ENCODE data around the gene LRRC52. TPM values are rescaled to one million over a fixed set of nuclear protein-coding genes. Genes with fewer than 3 reads are reported as not detected.

LRRC52 gene
- total and polyA plus RNA-seq, 9 of the 15 experiments (the other 6 are each of a cell fraction or from before 2014, with no cell fraction given): not detected

DNA sequence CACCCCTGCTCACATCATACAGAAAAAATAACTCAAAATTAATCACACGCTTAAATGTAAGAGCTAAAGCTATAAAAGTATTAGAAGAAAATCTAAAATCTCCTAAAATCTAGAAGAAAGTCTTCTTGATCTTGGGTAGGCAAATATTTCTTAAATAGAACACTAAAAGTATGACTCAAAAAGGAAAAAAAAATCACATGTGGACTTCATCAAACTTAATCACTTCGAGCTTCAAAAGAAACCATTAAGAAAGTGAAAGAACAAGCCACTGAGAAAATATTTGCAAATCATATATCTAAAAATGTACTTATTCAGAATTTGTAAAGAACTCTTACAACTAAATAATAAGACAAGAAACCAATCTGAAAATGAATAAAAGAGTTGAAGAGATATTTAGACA is 32.7 kb downstream of the LRRC52 start (continued):
- TF ChIP-seq, protein P1, sequence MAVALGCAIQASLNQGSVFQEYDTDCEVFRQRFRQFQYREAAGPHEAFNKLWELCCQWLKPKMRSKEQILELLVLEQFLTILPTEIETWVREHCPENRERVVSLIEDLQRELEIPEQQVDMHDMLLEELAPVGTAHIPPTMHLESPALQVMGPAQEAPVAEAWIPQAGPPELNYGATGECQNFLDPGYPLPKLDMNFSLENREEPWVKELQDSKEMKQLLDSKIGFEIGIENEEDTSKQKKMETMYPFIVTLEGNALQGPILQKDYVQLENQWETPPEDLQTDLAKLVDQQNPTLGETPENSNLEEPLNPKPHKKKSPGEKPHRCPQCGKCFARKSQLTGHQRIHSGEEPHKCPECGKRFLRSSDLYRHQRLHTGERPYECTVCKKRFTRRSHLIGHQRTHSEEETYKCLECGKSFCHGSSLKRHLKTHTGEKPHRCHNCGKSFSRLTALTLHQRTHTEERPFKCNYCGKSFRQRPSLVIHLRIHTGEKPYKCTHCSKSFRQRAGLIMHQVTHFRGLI (CRISPR knock-in tag; IDR thresholded peaks at IDR 0.05): no peak
- no peak for TF ChIP-seq HDAC1 (IDR thresholded peaks at IDR 0.05)

DNA sequence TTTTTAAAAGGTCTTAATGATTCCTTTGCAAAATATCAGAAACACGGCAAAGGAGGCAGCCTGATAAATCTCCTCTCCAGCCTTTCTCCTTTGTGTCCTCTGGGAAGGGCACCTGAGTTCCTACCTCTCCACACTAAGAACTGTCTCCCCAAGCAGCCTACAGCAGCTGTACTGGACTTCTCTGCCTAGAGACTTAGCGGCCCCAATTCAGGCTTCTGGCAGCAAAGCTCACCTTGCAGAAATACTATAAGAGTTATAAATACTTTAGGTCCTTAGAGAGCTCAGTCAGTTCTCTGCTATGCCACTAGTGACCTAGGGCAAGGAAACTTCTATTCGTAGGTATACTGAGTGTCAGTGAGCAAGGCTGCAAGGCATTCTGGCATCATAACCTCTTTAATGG is 33.9 kb downstream of the LRRC52 start:
- in situ Hi-C loops (cut with MboI): loop anchor here (25.0 kb wide), 1 partner anchor 440 kb away; no protein-coding TSS in a partner anchor
- H3K4me3 ChIP-seq: no peak overlapping the region
- H3K9ac ChIP-seq (ENCODE audit: insufficient read depth in 1 of 2, low read depth in 2 of 2, low read length in 2 of 2): no peak overlapping the region
- no peak for FAIRE-seq
- H3K79me2 ChIP-seq (ENCODE audit: control insufficient read depth, insufficient read depth, low read length): no peaks in the 10 kb centered on the region
- no peak overlapping the region for H3K27ac ChIP-seq (ENCODE audit: extremely low read depth, low read depth, low read length)
- no peaks in the 10 kb centered on the region for H3K9me1 ChIP-seq (ENCODE audit: control insufficient read depth, insufficient read depth, low read length)
- intact Hi-C loops (cut with micrococcal nuclease): no loop called here
- 0% methylated on average over 3 of the region's 3 CpGs for WGBS (ENCODE audit: insufficient coverage, low coverage, missing lambda C conversion rate)
- no peaks in the 10 kb centered on the region for H3K9me3 ChIP-seq (replicated peaks; ENCODE audit: control insufficient read depth, insufficient read depth, low read depth, low read length)
- CTCF ChIA-PET (ENCODE audit: low intra/inter-chr PET ratio): no interaction called here
- TF ChIP-seq POU5F1 (IDR thresholded peaks at IDR 0.05; ENCODE audit: borderline replicate concordance, low read depth, low read length, partially characterized antibody) (no peak), SMARCB1 (IDR thresholded peaks at IDR 0.05; ENCODE audit: insufficient read length, low read depth) (no peak), PHB2 (IDR thresholded peaks at IDR 0.05; ENCODE audit: low read depth) (no peak), SMAD2 (IDR thresholded peaks at IDR 0.05; ENCODE audit: low read depth, low read length) (no peak), MYC (IDR thresholded peaks at IDR 0.05; ENCODE audit: low read depth, low read length) (no peak), MYC (CRISPR knock-in tag; IDR thresholded peaks at IDR 0.05; ENCODE audit: borderline replicate concordance, low read depth) (no peak)
- no peaks in the 10 kb centered on the region for H3K36me3 ChIP-seq (ENCODE audit: control insufficient read depth, insufficient read depth, low read length)
- peaks cover 8 to 11% of the 10 kb centered on the region in 2 experiments; a peak in 4 of 5 replicates for H3K27me3 ChIP-seq (ENCODE audit: control insufficient read depth in 2 of 2, insufficient read depth in 2 of 2, low read length in 2 of 2)
- no TSS peak for BruUV-seq (replicated peaks)
- ATAC-seq: no peak
- DNase-seq (ENCODE audit: extremely low read depth in 1 of 4, low spot score in 3 of 4): no peak
- no peak overlapping the region for H2AFZ ChIP-seq (ENCODE audit: low read depth, low read length)
- 0 out of 5 replicates have a peak, but pooled peaks cover 0 to 3% of the 10 kb centered on the region in 2 experiments for H3K4me1 ChIP-seq (replicated peaks in 1 of 2; ENCODE audit: control insufficient read depth in 2 of 2, insufficient read depth in 2 of 2, low read length in 2 of 2)
- POLR2A ChIA-PET: interaction anchor here (0.9 kb wide), 1 partner anchor 160 kb away, joined by 3 read pairs; no protein-coding TSS in a partner anchor
- no peaks in the 10 kb centered on the region for H4K20me1 ChIP-seq (replicated peaks; ENCODE audit: control insufficient read depth, insufficient read depth, low read length)
- H3K4me2 ChIP-seq (ENCODE audit: insufficient read depth, low read length): no peak overlapping the region
